HG03095 (cell line): ENCODE results near the gene RB1.
"Not testable (repeated sequence)": the region's sequence is repeated elsewhere in the genome, so short reads cannot be mapped to it uniquely, and the experiment has no call there.

Source experiments
- ATAC-seq: cut with Tn5 transposase; IDR thresholded peaks from one replicate; pipeline ENCODE4 v1.9.1; 2021; ENCODE audit warnings: moderate library complexity; ENCODE audit not compliant: unreplicated experiment

Gene RB1

DNA sequence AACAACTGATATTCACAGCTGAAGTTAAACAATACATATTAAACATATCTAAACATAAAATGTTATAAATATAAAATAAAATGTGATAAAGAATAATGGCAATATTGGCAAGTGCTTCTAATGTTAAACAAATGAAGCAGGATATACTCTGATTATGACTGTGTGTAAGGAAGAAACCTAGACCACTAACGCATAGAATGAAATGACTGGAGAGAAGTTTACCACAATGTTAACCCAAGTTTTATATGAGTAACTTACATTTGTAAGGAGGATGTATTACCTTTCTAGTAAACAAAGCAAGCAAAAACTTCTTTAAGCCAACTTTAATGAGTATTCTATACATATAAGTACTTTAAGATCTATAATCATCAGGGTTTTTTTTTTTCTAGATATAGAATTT is 43.0 kb downstream of the RB1 start:
- ATAC-seq, result no peak

DNA sequence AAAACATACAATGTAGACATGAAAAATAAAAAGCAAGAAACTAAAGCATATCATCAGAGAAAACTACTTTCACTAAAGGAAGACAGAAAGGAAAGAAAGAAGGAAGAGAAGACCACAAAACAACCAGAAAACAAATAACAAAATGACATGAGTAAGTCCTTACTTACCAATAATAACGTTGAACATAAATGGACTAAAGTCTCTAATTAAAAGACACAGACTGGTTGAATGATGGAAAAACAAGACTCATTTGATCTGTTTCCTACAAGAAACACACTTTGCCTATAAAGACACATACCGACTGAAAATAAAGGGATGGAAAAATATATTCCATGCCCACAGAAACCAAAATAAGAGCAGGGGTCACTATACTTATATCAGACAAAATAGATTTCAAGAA is 46.0 kb downstream of the RB1 start:
- no peak for ATAC-seq

DNA sequence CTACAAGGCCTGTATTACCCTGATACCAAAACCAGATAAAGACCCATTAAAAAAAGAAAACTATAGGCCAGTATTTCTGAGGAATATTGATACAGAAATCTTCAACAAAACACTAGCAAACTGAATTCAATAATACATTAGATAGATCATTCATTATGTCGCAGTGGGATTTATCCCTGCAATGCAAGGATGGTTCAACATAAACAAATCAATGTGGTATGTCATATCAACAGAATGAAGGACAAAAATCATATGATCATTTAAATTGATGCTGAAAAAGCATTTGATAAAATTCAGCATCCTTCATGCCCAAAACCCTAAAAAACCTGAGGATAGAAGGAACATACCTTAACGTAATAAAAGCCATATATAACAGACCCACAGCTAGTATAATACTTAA is 50.0 kb downstream of the RB1 start:
- ATAC-seq, result no peak

DNA sequence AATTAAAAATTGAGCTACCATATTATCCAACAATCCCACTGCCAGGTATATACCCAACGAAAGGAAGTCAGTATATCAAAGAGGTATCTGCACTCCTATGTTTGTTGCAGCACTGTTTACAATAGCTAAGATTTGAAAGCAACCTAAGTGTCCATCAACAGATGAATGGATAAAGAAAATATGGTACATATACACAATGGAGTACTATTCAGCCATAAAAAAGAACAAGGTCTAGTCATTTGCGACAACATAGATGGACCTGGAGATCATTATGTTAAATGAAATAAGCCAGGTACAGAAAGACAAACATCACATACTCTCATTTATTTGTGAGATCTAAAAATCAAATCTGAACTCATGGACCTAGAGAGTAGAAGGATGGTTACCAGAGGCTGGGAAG is 52.0 kb downstream of the RB1 start:
- not testable (repeated sequence) for ATAC-seq

DNA sequence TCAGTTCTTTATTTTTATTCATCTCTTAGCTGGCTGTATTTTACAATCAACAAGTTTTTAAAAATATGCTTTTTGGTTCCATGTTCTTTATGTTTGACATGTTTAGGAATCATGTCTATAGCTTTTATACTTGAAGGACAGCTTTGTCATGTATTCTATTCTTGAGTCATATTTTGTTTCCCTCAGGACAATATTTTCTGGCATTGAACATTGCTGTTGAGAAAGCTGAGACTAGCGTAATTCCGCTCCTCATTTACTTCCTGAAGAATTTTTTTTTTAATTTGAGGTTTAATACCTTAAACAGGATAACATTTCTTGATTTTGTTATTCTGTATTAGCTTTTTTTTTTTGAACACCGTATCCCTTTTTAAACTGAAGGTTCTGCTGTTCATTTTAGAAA is 53.2 kb downstream of the RB1 start:
- no peak for ATAC-seq

DNA sequence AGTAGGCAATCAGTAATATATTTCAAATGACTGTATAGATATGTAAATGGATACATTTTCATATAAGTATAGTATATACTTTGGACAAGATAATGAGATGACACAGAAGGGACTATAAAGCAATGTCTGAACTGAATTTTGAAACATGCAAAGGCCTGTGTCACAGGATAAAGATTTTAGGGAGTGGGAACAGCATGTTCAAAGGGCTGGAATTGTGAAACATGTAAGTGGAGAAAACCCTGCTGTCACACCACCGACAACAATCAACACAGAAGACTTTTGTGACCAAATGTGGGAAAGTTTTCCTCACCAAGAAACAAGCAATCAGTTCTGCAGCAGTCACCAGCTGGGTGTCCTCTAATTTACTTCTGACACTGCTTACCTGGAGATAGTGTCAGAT is 66.4 kb downstream of the RB1 start:
- ATAC-seq, result no peak

DNA sequence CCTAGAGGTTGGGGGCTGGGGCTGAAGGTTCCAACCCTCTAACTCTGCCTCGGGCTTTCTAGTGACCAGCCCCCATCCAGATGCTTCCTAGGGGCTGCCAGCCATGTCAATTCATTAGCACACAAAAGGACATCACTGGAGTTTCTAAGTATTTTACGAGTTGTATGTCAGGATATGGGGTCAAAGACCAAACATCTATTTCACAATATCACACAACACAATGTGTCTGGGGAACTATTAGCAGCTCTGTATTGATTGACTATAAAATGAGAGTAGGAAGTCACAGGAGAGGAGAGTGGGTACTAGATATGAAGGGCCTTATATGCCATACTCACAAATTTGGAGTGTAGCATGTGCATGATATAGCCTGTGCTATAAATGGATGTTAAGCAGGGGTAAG is 67.3 kb downstream of the RB1 start:
- ATAC-seq, result no peak

DNA sequence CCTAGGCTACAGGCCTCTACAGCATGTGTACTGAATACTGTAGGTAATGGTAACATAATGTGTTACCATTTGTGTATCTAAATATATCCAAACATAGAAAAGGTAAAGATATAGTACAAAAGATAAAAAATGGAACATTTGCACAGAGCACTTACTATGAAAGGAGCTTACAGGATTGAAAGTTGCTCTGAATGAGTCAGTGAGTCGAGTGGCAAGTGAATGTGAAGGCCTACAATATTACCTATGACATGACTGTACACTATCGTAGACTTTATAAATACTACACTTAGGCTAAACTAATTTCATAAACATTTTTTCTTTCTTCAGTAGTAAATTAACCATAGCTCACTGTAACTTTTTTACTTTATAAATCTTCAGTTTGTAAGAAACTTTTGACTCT is 74.3 kb downstream of the RB1 start:
- ATAC-seq, result no peak

DNA sequence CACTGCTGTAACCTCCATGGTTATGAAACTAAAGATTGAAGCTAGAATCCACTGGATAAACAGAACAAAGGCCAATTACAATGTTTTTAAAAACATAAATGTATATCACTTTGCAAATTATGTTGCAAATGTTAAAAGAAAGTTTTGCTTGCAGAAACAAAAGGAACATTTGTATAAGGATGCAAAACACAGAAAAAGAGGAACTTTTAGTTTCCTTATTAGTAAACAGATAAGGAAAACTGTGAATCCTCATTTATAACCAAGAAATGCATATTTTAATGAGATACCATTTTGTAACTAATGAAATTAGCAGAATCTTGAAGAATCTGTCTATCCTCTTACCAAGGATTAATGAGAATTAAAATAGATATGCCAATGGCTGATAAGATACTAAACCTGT is 77.0 kb downstream of the RB1 start:
- no peak for ATAC-seq

DNA sequence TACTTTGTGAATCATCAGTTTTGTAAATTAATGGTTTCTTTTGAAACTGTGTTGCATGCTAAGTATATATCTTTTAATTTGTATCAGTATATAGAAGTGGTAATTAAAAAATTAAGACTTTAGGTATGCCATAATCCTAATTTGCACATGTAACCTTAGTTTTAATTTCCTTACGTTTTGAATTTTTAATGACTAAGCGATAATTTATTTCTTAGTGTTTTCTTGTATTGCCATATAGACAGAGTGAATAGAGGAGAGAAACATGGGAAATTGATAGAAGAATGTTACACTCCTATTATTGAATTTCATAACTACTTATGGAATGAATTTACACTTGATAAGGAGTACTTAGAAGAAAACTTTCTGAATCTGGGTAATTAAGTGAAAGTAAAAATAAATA is 79.8 kb downstream of the RB1 start:
- ATAC-seq, result no peak

DNA sequence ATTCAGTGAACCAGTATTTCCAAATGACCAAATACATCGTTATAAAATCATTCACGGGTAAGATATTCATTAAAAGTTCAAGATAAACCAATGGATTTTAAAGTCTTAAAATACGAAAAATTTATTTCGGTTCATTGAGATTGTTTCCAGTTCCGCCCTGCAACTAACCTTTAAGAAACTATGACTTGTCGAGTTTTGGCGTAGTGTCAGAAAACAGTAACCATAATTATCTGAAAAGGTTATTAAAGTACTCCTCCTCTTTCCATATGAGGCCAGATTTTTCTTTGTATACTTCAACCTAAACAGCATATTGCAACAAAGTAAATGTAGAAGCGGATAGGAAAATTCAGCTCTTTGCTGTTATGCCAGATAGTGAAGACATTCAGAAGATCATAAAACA is 83.3 kb downstream of the RB1 start:
- ATAC-seq, result no peak

DNA sequence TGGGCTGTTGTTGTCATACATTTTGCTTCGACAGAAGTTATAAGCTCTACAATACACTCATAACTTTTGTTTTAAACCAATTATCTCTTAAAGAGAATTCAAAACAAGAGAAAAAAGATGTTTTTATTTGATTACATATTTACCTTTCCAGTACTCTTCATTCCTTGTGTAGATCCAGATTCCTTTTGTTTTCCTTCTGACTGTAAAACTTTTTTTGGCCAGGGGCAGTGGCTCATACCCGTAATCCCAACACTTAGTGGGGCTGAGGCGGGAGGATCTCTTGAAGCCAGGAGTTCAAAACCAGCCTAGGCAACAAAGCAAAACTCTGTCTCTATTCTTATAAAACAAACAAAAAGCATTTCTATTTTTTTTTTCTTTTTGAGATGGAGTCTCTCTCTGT is 87.7 kb downstream of the RB1 start:
- ATAC-seq, result no peak

DNA sequence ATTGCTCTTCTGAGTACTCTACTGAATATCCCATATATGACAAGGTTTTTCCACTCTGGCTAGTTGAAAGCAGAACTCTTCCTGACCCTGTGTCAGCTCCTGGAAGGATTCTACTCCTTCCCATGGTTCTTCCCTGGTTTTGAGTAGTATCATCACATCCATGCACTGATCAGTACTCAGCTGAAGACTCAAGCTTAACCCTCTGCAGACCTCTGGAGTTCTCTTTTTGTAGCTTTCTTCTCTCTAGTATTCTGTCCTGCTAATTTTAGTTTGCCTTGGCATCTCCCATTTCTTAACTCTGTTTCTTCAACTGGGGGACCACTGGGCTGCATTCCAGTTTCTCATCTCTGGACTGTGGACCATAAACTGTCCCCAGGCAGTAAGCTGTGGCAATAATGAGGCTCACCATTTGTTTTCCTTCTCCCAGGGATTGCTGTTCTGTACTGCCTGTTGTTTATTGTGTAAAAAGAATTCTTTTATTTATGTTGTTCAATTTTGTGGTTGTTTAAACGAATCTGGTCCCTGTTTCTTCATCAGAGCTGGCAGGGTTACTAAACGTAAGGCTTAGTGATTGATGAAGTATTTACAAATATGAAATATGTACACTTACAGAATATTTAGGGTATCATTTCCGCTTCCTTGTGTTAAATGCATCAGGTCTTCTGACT is 89.6 kb downstream of the RB1 start:
- ATAC-seq, result no peak

DNA sequence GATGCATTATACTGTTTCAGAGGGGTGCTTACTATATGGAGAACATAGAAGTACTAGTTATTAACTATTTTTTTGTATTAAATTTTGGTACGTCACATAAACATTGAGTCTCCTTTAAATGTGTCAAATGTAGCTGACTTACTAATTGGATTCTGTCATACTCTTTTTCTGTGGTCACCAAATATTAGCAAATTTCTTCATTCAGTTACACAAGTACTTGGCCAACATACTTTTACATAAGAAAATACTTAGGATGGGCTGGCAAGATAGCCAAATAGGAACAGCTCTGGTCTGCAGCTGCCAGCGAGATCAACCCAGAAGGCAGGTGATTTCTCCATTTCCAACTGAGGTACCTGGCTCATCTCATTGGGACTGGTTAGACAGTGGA is 90.1 kb downstream of the RB1 start:
- ATAC-seq, result no peak

DNA sequence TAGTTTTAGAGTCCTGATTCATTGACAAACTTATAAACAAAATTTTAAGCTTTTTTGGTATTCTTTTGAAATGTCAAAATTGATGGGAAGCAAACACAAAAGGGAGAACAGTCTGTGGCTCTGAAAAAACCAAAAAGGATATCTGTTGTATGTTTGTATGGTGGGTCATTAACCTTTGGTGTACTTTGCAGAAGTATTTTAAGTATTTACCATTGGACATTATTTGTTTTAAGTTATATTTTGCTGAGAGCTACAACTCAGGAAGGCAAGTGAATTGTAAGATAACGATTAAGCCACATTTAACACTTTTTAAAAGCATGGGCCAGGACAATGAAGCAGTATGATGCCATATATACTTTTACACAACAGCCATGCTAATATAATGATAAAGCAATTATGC is 94.2 kb downstream of the RB1 start:
- no peak for ATAC-seq

DNA sequence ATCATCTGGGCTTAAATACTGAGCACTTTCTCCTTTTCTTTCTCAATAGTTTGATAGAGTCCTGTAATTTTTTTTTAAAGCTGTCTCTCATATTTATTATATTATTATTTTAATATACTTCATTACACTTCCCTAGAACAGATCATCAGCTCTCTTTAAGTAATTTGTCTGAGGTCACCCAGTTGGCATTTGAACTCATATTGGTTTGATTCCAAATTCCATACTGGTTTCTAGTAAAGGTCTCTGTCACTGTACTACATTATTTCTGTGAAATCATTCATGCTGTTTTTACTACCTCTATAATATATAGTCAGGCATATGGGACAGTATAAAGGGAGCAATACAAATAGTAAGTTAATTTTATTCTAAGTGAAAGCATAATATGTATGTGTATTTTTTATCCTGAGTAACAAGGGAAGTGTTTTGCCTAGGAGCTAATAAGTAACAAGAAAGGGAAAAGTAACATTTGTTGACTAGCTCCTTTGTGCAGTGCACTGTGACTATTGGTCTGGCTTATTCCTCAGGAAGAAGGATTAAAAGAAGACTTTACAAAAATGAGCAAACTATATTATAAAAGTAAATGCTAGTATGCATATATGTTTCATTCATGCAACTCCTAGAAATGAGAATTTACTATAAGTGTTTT is 95.0 kb downstream of the RB1 start:
- ATAC-seq, result no peak

DNA sequence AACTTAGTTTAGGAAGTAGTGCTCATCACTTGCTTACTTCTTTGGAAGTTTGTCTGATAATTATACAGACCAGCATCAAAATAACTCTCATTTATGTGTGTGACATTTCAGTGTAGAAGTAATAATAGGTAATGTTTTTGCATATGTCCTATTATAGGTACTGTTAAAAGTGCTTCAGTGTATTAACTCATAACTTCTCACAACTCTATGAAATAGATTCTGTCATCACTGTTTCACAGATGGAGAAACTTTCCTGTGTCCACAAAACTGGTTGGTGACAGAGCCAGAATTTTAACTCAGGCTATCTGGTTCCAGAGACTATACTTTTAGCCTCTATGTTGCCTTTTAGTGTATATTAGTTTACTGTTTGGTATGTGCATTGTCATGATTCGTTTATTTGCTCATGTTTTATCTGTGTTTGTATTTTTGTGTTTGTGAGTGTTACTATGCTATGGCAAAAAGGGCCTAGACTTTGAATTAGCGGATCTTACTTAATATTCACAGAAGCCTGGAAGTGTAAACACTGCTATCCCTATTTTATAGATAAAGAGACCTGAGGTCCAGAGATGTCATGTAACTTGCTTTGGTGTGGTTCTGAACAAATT is 96.6 kb downstream of the RB1 start:
- no peak for ATAC-seq

DNA sequence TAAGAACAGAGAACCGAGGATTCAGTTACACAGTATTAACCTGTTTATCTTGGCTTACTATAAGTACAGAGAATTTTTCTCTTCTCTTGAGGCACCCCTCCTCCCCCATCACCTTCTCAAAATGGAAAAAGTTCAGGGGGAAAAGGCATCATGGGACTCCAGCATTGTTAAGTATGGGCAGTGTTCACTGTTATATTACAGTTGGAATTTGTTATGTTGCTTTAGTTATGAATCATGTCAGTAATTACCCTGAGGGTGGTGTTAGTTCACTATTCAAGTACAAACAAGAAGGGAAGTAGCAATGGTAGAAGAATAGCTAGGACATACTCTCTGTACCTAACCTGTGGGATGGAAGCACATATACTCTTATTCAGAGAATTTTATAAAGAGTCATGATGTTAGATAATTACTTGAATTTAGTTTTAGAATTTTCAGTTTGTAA is 97.3 kb downstream of the RB1 start:
- no peak for ATAC-seq

DNA sequence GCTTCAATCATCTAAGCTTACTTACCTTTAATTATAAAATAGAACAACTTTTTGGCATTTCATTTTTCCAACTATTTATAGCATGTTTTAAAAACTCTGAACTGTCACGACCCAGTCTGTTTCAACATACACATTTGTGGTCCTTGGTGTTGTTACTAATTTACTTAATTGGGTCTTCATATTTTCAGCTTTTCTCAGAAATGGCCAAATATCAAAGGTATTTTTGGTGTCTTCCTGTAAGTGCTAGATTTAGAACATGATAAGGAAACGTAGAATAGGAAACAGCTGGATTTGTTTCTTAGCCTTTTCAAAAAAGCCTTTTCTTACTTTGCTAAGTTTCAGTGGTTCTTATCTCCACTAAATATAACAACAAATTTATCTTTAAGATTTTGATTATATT is 97.9 kb downstream of the RB1 start:
- ATAC-seq, result no peak

DNA sequence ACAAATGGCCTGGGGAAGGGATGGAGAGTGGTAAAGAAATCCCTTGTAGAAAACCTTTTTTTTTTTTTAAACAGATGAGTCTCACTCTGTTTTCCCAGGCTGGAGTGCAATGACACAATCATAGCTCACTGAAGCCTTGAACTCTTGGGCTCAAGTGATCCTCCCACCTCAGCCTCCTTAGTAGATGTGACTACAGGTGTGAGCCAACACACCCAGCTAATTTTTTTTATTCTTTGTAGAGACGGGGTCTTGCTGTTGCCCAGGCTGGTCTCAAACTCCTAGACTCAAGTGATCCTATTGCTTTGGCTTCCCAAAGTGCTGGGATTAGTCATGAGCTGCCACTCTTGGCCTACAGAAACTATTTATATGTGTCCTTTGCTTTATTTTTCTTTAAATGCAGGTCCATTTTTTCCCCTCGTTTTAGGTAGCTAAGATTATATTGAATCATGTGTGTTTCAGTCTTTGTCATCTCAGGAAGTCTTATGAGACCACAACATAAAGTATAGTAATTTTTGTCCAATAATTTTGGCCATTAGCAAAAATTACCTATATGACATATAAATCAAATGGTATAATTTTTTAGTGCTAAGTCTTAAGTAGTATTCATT is 98.9 kb downstream of the RB1 start:
- no peak for ATAC-seq

DNA sequence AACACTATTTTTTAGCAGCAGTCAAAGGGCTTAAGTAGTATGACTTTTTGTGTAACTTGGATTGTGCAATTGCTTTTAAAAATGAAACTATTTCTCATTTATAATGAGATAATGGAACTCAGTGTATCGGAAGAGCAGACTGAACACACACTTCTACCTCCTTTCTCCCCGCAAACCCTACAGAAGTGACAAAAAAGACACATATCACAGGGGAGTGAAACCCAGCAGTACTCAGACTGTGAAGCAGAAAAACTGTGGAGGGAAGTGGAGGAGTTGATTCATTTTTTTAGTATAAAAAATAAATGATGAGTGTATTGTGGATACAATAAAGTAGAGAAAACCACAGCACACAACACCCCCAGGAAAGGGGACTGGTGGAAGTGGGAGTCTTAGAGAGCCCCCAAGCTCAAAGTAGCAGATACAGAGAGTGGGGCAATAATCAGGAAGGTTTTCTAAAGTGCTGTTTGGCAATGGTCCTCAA is 99.6 kb downstream of the RB1 start:
- ATAC-seq, result peak; percentile 48

DNA sequence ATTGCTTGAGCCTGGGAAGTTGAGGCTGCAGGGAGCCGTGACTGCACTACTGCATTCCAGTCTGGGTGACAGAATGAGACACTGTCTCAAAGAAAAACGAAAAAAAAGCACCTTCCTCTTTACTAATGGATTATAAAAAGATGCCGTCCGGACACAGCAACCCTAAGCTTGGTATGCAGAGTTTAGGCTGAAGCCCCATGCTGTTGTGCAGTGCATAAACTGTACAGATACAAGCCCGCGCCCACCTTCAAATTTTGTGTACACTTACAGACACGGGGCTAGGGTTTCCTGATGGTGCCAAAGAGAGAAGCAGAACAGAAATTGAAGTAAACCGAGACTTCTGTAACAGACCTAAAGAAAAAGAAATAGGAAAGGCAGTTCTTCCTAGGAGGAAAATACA is 100.4 kb downstream of the RB1 start:
- no peak for ATAC-seq
